ENCODE results near the gene MAML2.

MAML2 gene

GRCh38 chr11:96067160-96067559 is 275.8 kb downstream of the MAML2 start:
- no peak for DNase-seq (ENCODE audit: low read depth)

GRCh38 chr11:96065379-96065778 is 277.6 kb downstream of the MAML2 start:
- no peak for DNase-seq (ENCODE audit: low read depth)

GRCh38 chr11:96063886-96064285 is 279.1 kb downstream of the MAML2 start:
- no peak for DNase-seq (ENCODE audit: low read depth)

GRCh38 chr11:96063053-96063452 is 279.9 kb downstream of the MAML2 start:
- no peak for DNase-seq (ENCODE audit: low read depth)

- no peak for DNase-seq (ENCODE audit: low read depth)
Measured at GRCh38 chr11:96062134-96062533, 280.9 kb downstream of the MAML2 start.

GRCh38 chr11:96061730-96062129 is 281.3 kb downstream of the MAML2 start:
- no peak for DNase-seq (ENCODE audit: low read depth)

- DNase-seq (ENCODE audit: low read depth) = no peak
Measured at GRCh38 chr11:96061069-96061468, 281.9 kb downstream of the MAML2 start.

GRCh38 chr11:96057502-96057901 is 285.5 kb downstream of the MAML2 start:
- no peak for DNase-seq (ENCODE audit: low read depth)

- no peak for DNase-seq (ENCODE audit: low read depth)
Measured at GRCh38 chr11:96056576-96056975, 286.4 kb downstream of the MAML2 start.

GRCh38 chr11:96055706-96056387 is 287.1 kb downstream of the MAML2 start:
- peak; percentile 81 for DNase-seq (ENCODE audit: low read depth)

GRCh38 chr11:96054870-96055705 is 287.9 kb downstream of the MAML2 start:
- no peak for DNase-seq (ENCODE audit: low read depth)

GRCh38 chr11:96052921-96053651 is 289.9 kb downstream of the MAML2 start:
- peak; percentile 60 for DNase-seq (ENCODE audit: low read depth)

GRCh38 chr11:96051820-96052219 is 291.2 kb downstream of the MAML2 start:
- no peak for DNase-seq (ENCODE audit: low read depth)

GRCh38 chr11:96050435-96051182 is 292.4 kb downstream of the MAML2 start:
- no peak for DNase-seq (ENCODE audit: low read depth)

GRCh38 chr11:96049426-96049825 is 293.6 kb downstream of the MAML2 start:
- DNase-seq (ENCODE audit: low read depth) = no peak

GRCh38 chr11:96045622-96046456 is 297.2 kb downstream of the MAML2 start:
- DNase-seq (ENCODE audit: low read depth) = no peak

GRCh38 chr11:96044747-96045146 is 298.2 kb downstream of the MAML2 start:
- no peak for DNase-seq (ENCODE audit: low read depth)

- no peak for DNase-seq (ENCODE audit: low read depth)
Measured at GRCh38 chr11:96044311-96044710, 298.7 kb downstream of the MAML2 start.

GRCh38 chr11:96043291-96043690 is 299.7 kb downstream of the MAML2 start:
- no peak for DNase-seq (ENCODE audit: low read depth)

- no peak for DNase-seq (ENCODE audit: low read depth)
Measured at GRCh38 chr11:96038046-96038445, 304.9 kb downstream of the MAML2 start.

GRCh38 chr11:96037405-96037949 is 305.5 kb downstream of the MAML2 start:
- no peak for DNase-seq (ENCODE audit: low read depth)

Data from HS-27A (cell line).